ENCODE data around the gene ASTN2.
"Not testable (repeated sequence)": the region's sequence is repeated elsewhere in the genome, so short reads cannot be mapped to it uniquely, and the experiment has no call there.

ASTN2 gene

DNA sequence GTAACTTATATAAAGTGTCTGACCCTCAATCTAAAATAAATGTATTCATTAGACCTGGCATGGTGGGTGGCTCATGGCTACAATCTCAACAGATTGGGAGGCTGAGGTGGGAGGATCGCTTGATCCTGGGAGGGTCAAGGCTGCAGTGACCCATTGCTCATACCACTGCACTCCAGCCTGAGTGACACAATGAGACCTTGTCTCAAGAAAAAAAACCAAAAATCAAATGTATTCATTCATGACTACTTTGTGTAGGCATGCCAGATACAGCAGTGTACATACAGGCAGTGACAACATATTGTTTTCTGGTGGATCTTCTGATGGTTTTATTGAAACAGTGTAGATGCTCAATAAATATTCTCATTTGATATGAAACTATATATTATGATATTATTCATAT lies 526.8 kb downstream of the ASTN2 start:
- no peak for DNase-seq (ENCODE audit: low read depth in 1 of 2, low spot score in 1 of 2)

DNA sequence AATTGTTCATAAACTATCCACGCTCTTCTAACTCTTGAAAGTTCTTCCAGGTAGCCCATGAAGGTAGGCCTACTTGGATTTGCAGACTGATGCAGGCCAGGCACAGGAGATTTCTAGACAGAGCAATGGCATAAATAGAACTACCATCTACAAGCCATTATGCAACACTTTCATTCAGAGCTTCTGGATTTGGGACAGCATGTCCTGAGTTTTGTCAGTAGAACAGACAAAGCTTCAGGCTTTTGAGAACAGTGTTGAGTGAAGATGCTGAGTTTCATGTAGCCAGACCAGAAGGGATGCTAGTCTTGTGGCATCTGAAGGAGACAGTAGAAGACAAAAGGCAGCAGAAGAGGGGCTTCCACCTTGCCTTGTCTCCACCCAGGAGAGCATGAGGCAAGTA lies 531.2 kb downstream of the ASTN2 start:
- DNase-seq (ENCODE audit: low read depth in 1 of 2, low spot score in 1 of 2): no peak

DNA sequence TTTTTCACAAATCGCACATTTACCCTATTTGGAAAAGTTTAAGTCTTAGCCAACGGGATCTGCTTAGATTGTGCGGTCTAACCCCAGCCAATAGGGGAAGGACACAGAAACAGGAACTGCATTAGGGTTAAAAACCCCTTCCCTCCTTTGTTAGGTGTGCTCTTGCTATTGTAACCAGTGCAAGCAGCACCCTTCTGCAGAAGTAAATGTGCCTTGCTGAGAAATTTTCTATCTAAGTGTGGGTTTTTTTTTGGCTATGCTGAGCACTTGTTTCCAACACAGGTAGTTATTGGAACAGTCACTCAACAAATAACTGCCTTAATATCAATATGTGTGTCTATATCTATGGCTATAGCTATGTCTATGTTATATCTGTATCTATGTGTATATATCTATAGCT lies 537.8 kb downstream of the ASTN2 start:
- no peak for DNase-seq (ENCODE audit: low read depth in 1 of 2, low spot score in 1 of 2)

DNA sequence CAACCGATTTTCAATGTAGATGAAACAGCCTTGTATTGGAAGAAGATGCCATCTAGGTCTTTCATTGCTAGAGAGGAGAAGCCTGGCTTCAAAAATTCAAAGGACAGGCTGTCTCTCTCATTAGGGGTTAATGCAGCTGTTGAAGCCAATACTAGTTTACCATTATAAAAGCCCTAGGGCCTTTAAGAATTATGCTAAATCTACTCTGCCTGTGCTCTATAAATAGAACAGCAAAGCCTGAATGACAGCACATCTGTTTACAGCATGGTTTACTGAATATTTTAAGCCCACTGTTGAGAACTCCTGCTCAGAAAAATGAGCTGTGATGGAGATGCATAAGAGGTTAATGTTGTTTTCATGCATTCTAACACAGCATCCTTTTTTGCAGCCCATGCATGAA lies 539.3 kb downstream of the ASTN2 start:
- DNase-seq (ENCODE audit: low read depth in 1 of 2, low spot score in 1 of 2): no peak

DNA sequence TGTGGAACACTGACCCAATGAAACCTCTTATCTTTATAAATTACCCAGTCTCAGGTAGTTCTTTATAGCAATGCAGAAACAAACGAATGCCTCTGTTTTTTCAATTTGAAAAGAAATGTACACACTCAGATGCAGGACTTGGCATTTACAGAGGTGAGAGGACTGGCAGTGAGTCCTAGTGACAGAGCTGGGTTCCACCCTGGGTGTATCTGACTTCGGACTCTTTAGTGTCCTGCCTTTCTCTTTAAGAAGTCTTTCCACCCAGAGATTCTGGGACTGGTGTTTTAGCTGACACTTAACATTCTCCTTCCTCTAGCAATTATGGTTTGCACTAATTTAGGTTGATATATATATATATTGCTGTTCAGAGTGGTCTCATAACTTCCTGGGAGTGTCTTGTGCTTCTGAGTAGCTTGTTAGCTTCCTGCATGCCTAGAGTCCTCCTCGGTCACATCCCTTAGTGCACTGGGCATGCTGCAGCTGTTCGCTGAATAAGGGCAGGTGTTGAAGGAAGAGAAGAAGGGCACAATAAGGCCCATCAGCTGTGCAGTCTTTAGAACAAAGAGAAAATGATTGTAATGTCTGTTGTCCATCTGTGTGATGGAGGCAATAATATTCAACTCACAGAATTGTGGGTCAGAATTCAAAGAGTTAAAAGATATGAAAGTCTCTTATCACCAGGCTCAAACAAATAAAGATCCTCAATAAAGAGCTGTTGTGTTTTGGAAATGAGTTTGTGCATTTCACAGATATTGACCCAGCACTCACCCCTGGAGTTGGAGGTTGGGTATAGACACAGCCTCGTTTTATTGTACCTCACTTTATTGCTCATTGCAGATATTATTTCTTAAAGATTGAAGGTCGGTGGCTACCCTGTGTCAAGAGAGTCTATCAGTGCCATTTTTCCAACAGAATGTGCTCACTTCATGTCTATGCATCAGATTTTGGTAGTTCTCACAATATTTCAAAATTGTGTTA lies 540.6 kb downstream of the ASTN2 start:
- no peak for DNase-seq (ENCODE audit: low read depth in 1 of 2, low spot score in 1 of 2)

DNA sequence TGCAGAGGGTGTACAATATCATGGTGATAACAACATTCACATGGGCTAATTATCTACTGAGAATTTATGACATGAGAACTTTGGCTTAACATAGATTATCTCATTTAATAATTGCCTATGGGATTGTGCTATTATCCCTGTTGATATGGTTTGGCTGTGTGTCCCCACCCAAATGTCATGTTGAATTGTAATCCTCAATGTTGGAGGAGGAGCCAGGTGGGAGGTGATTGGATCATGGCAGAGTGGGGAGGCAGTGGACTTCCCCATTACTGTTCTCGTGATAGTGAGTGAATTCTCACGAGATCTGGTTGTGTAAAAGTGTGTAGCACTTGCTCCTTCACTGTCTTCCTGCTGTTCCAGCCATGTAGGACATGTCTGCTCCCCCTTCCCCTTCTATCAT lies 541.4 kb downstream of the ASTN2 start:
- DNase-seq (ENCODE audit: low read depth in 1 of 2, low spot score in 1 of 2): no peak

DNA sequence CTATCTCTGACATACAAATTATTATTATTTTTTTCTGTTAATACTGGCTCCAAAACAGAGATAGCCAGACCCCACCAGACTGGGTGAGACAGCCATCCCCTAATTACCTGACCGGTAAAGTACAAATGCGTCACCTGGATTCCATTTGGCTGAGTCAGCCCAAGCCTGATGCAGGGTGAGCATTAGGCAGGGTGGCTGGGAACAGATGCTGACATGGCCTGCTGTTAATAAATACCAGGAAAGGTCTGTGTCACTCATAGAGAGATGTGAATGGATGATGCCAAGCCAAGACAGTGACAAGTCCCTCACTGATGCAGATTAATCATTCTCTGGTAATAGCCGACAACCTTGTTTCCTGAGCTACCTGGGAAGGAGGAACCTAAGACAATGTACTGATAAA lies 544.3 kb downstream of the ASTN2 start:
- DNase-seq (ENCODE audit: low read depth in 1 of 2, low spot score in 1 of 2): no peak

DNA sequence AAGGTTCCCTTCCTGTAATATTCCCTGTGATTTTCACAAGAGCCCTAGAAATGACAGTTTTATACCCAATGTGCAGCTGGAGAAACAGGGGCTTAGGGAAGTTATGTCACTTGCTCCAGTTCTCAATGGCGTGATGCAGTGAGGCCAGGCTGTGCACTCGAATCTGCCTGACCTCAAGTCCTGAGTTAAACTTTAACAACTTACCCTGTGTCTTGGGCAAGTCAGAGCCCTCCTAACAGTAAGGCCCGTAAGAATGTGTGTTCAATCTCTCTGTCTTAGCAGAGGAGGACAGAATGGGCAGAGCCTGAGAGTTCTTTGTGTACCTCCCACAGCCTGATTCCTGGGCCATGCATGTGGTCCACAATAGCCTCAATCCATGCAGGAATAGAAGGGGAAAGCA lies 546.7 kb downstream of the ASTN2 start:
- no peak for DNase-seq (ENCODE audit: low read depth in 1 of 2, low spot score in 1 of 2)

DNA sequence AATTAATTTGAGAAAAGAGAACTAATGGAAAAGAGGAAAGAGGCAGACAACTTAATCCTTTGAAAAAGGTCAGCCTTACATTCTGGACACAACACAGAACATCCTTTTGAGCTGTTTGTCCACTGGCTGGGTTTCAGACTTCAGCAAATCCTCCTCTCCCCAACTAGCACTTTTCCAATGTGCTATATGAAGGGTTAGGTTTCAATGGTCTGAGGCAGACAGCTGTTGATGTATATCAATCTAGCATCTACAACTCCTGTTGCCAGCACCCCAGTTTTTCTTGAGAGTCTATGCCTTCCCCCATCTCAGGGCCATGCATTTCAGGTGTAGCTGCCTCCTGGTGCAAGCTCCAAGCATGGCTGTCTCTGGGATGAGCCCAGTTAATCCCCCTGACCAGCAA lies 553.5 kb downstream of the ASTN2 start:
- no peak for DNase-seq (ENCODE audit: low read depth in 1 of 2, low spot score in 1 of 2)

DNA sequence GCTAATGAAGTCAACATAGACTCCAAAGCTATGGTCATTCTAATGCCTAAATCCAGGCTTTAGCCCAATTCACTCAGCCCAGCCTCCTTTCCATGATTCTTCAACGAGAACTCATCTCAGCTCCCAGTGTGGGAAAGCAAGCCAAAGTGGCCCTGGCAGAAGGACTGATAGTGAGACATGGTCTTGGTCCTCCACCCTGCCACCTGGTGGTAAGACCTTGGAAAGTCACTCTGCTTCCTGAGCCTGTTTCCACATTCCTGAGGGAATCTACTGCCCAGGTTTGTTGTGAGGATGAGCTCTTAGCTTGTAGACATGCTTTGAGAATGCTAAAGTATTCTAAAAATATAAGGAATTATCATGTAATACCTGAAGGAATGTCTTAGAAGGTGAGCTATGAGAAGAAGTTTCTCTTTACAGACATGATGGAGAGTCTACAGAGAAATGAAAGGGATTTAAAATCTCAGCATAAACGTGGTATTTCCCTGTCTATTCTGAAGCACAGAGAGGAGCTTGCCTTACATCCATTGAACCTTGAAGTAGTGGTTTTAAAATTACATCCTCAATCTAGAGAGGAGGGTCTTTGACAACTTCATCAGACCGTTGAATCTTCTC lies 554.2 kb downstream of the ASTN2 start:
- DNase-seq (ENCODE audit: low read depth in 1 of 2, low spot score in 1 of 2): no peak

DNA sequence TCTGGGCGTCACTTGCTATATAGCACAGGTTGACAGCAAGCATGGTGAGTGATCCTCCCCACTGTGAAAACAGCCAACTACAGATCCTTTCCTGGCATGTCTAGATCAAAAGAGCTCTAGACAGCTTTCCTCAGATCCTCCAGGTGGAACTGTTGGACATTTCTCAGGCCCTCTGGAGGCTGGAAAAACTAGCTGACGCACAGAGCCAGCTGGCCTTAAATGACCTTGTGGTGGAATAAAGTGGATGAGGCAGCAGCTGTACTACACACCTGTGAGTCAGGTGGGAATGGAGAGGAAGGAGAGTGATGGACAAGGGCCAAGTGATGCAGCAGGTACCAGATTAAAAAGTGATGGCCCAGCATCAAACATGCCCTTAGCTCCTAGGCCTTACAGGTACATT lies 555.1 kb downstream of the ASTN2 start:
- DNase-seq (ENCODE audit: low read depth in 1 of 2, low spot score in 1 of 2): no peak

DNA sequence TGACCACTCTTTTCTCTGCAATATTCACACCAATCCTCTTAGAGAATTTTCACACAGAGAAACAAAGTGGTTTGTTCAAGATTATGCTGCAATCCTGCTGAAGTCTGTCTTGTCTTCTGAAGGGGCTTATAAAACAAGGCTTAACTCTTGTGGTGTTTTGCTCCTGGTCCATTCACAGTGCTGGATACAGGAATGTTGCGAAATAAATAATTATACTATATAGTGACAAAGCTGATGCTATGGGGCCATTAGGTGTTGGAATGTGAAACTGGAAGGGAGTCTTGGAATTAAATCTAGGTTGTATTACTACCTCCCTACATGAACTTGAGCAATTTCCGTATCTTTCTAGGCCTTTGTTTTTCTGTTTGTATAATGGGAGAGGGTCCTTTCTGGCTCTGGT lies 557.5 kb downstream of the ASTN2 start:
- DNase-seq (ENCODE audit: low read depth in 1 of 2, low spot score in 1 of 2): no peak

DNA sequence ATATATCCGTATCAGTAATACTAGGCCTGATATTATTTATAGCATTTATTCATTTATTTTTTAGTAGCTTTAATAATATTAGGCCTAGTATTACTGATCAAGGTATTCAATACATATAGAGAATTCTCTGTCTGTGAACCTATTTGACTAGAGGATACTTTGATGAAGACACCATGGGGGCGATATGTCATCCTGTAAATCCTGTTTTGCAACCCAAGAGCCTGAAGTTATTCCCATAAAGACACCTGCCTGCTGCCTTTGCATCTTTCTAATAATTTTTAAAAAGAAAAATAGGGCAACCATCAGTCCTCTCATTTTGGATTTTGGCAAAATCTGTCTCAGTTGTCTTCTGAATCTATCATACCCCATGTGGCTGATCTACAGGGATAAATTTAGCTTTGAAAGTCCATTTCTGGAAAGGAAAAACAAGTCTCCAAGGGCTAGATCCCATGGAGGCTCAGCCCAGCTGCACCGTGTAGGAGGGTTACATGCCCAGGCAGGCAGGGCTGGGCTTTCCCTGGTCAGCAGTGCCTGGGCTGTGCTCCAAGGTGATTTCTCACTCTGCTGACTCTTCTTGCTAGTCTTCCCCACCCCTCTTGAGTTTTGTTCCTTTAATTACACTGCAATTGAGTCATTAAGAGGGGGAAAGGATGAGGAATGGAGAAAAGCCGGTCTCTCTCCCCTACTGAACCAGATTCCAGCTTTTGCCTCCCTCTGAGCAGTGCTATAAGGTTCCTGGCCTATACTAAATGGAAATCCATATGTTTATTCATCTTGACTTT lies 558.8 kb downstream of the ASTN2 start:
- DNase-seq (ENCODE audit: low read depth in 1 of 2, low spot score in 1 of 2): no peak

DNA sequence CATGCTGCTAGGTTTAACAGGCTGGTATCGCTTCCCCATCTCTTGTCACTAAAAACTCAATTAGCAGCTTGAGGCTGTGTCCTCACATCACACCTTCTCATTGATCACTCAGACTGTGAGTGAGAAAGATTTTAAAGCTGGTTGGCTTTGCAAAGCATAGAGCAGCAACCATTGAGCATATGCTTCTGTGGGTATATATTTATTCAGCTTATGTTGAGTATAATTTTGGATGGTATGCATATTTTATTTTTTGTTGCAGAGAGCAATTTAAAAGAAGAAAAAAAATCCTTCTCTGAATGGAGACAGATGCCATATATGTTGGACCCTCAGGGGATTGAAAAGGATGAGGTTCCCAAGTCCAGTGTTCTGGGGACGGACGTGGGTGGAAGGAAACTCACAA lies 565.1 kb downstream of the ASTN2 start:
- no peak for DNase-seq (ENCODE audit: low read depth in 1 of 2, low spot score in 1 of 2)

DNA sequence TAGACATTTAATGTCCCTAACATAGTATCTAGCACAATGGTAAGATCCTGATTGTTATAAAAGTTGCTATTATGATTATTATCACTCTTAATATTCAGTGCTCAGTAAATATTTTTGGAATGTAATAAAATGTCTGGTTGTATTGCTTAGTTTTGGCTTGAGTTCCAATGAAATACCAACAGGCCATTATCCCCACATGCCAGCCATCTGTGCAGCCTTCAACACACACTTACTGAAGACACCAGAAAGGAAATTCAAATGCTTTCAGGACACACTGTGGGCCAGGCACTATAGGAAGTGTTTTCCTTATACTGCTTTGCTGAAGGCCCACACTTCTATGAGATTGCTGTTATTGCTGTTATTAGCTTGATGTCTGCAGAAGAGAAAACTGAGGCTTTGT lies 570.2 kb downstream of the ASTN2 start:
- no peak for DNase-seq (ENCODE audit: low read depth in 1 of 2, low spot score in 1 of 2)

DNA sequence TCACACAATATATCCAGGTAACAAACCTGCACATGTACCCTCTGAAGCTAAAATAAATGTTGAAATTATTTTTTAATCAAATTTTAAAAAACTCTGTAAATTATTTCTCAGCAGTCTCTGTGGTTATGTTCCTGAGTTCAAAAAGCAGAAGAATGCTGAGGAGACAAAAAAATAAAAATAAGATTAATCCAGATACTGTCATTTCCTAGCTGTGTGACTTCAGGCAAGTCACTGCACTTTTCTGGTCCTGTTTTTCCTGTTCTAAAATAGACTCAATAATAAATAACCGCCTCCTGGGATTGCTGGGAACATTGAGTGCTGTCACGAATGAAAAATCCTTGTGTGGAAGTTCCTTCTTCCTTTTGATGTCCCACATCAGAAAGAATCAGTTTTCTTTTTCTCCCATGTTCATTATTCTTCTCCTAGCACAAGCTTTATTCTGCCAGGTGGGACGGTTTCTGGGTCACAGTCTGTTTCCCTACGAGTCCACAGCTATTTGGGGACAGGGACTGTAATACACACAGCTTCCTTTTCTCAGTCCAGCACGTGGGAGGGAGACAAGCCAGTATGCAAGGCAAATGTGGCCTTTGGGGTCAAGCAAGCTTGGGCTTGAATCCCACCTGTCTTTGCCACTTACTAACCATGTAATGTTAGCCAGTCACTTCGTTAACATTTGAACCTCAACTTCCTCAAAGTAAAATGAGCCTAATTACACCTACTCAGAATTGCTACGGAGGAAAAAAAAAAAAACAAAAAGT lies 570.8 kb downstream of the ASTN2 start:
- no peak for DNase-seq (ENCODE audit: low read depth in 1 of 2, low spot score in 1 of 2)

DNA sequence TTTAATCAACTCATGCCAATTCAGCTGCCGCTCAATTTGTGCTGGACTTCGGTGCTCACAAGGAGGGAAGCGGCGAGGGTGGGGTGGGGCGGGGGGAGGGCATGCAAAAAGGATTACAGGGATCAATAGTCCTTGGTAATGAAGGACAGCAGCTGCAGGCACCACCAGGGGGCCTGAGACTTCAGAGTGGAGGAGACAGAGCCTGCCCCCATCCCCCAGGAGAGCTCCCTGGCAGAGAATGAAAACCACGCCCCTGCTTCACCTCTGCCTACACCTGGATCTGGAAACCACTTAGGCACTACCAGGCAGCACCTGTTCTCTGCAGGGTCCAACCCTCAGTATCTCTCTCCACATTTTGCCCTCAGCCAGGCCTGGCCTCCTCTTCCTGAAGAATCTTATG lies 572.2 kb downstream of the ASTN2 start:
- no peak for DNase-seq (ENCODE audit: low read depth in 1 of 2, low spot score in 1 of 2)

DNA sequence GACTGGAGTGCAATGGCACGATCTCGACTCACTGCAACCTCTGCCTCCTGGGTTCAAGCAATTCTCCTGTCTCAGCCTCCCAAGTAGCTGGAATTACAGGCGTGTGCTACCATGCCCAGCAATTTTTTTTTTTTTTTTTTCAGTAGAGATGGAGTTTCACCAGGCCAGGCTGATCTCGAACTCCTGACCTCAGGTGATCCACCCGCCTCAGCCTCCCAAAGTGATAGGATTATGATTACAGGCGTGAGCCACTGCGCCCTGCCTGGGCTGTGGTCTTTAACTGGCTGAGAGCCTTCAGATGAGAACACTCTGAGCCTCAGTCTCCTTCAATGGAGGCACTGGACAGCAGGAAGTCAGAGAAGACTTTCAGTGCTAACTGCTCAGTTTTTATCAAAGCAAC lies 576.4 kb downstream of the ASTN2 start:
- DNase-seq (ENCODE audit: low read depth in 1 of 2, low spot score in 1 of 2): not testable (repeated sequence)

DNA sequence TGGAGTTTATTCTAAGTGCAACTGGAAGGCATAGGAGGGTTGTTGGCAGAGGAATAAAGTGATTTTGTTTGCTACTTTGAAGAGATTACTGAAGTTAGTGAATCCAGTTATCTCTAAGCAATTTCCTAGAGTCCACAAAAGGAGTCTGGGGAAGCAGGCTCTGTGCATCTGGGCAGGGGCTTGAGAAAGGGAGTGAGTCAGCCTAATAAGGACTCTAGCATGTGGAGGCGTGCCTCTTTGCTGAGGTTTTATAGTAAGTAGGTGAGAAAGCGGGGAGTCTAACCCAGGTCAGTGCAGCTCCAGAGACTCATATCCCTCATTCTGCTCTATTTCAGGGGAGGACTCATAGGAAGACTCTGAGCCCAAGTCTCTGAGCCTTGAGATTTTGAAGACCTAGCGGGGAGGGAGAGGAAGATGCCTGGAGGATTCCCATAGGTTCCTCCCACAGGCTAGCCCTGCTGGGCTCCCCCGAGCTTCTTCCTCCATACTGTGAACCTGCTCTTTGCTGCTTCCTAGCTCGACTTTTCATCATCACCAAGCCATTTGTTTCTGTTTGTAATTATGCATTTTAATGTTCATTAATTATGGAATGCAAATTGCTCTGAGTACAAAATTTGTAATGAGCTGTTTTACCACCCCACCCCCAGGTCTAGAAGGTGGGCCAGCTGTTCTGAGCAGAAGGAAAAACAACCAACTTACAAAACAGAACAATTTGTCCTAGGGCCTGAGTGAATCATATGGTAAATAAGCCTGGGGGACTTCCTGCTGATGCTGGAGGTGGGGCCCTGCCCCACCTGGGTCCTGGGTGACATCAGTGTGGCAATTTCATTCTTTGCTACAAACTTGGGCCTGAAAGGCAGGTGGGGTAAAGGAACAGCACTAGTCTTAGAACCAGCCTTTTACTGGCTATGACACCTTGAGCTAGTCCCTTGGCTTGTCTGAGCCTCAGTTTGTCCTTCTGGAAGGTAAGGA lies 577.6 kb downstream of the ASTN2 start:
- no peak for DNase-seq (ENCODE audit: low read depth in 1 of 2, low spot score in 1 of 2)

DNA sequence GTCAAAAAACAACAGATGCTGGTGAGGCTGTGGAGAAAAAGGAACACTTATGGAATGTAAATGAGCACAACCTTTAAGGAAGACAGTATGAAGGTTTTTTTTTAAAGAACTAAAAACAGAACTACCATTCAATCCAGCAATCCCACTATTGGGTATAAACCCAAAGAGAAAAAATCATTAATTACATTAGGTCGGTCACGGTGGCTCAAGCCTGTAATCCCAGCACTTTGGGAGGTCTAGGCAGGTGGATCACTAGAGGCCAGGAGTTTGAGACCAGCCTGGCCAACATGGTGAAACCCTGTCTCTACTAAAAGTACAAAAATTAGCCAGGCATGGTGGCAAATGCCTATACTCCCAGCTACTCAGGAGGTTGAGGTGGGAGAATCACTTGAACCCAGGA lies 584.5 kb downstream of the ASTN2 start:
- DNase-seq (ENCODE audit: low read depth in 1 of 2, low spot score in 1 of 2): not testable (repeated sequence)

Measured in stimulated activated CD4-positive, alpha-beta T cell treated with anti-CD3 and anti-CD28 coated beads, Interleukin-15, amount 100 ng/mL, for 1 hour (primary cell).